ENCODE data around the gene MYH10. TPM values are rescaled to one million over a fixed set of nuclear protein-coding genes. Genes with fewer than 3 reads are reported as not detected.

MYH10 gene
- total and polyA plus RNA-seq, 12 donors: 10.3 to 61.0 (median 36.2) TPM

- WGBS, 2 donors: 91 to 93% methylated on average over 4 of the region's 4 CpGs
- intact Hi-C loops (cut with DNase I): no loop called here
- Histone ChIP-seq H3K4me3 (no peak overlapping the region), H3K27me3 (peaks cover 0 to 6% (median 0%) of the 10 kb centered on the region in 7 donors), H3K27ac (no peak overlapping the region), H3K9me3 (no peaks in the 10 kb centered on the region), H3K36me3 (no peaks in the 10 kb centered on the region), H3K4me1 (peaks cover 0 to 11% (median 7%) of the 10 kb centered on the region in 9 donors)
- DNase-seq (no peak), ATAC-seq (no peak)
- no peak for TF ChIP-seq CTCF (IDR thresholded peaks at IDR 0.05)
These were observed 37.7 kb upstream of the MYH10 start for GRCh38 chr17:8668176-8668740.

- H3K27me3 ChIP-seq: peaks cover 0 to 6% (median 0%) of the 10 kb centered on the region in 7 donors
- H3K9me3 ChIP-seq: no peaks in the 10 kb centered on the region
- peaks cover 0 to 2% (median 0%) of the 10 kb centered on the region in 9 donors for H3K4me1 ChIP-seq
- 86% methylated on average over 7 of the region's 7 CpGs for WGBS, 2 donors
- ATAC-seq (no peak), DNase-seq (no peak)
- no peaks in the 10 kb centered on the region for H3K36me3 ChIP-seq
- H3K4me3 ChIP-seq: no peak overlapping the region
- H3K27ac ChIP-seq: no peak overlapping the region
- TF ChIP-seq CTCF (IDR thresholded peaks at IDR 0.05): no peak
- intact Hi-C loops (cut with DNase I): no loop called here
These were observed 36.9 kb upstream of the MYH10 start for GRCh38 chr17:8667421-8667820.

- Histone ChIP-seq H3K36me3 (no peaks in the 10 kb centered on the region), H3K27me3 (peaks cover 0 to 6% (median 0%) of the 10 kb centered on the region in 7 donors), H3K4me3 (no peak overlapping the region), H3K27ac (no peak overlapping the region), H3K9me3 (no peaks in the 10 kb centered on the region), H3K4me1 (no peaks in the 10 kb centered on the region)
- 94 to 96% methylated on average over 2 of the region's 2 CpGs for WGBS, 2 donors
- intact Hi-C loops (cut with DNase I): no loop called here
- DNase-seq (no peak), ATAC-seq (no peak)
- no peak for TF ChIP-seq CTCF (IDR thresholded peaks at IDR 0.05)
These were observed 35.2 kb upstream of the MYH10 start for GRCh38 chr17:8665684-8666083.

GRCh38 chr17:8664456-8665126 is 34.1 kb upstream of the MYH10 start:
- intact Hi-C loops (cut with DNase I): no loop called here
- no peak for DNase-seq
- H3K4me3 ChIP-seq: no peak overlapping the region
- H3K27ac ChIP-seq: no peak overlapping the region
- H3K36me3 ChIP-seq: no peaks in the 10 kb centered on the region
- peaks cover 0 to 6% (median 0%) of the 10 kb centered on the region in 7 donors for H3K27me3 ChIP-seq
- no peaks in the 10 kb centered on the region for H3K4me1 ChIP-seq
- ATAC-seq: no peak
- TF ChIP-seq CTCF (IDR thresholded peaks at IDR 0.05): no peak
- no peaks in the 10 kb centered on the region for H3K9me3 ChIP-seq
- 95 to 98% methylated on average over 12 of the region's 12 CpGs for WGBS, 2 donors
